ENCODE data around the gene SPATA2. TPM values are rescaled to one million over a fixed set of nuclear protein-coding genes. Genes with fewer than 3 reads are reported as not detected.

Gene SPATA2
- total and polyA plus RNA-seq, 2 of the 13 experiments (the other 11 are each of a cell fraction or from before 2014, with no cell fraction given), result 3.2 to 8.7 TPM

DNA sequence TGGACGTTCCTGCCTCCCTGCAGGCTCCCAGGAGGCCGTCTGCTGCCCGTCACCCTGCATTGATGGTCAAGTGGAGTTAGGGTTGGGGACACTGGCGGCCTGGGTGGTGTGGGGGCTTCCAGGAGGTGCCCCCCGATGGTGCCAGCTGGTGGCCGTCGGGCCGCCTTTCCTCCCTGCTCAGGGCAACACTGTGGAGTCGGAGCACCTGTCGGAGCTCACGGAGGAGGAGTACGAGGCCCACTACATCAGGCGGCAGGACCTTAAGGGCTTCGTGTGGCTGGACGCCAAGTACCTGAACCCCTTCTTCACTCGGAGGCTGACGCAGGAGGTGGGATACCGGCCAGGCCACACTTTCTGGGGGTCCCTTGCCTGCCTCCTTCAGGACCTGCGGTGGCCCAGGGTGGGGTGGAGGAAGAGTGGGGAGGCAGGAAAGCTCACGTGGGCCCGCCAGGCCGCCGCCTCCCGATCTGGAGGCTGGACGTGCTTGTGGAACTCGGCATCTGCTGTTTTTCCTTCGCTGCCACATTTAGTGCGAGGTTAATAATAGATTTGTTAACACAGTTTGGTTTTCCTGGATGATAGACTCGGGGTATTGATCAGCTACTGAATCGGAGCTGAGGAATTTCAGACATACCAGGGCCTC is 28.6 kb downstream of the SPATA2 start:
- Histone ChIP-seq H3K27ac (ENCODE audit: extremely low read length, insufficient read depth, low read length) (no peak overlapping the region), H3K9me3 (ENCODE audit: low read length) (no peaks in the 10 kb centered on the region), H3K9ac (ENCODE audit: insufficient read depth, low read depth, low read length) (no peak overlapping the region), H4K20me1 (ENCODE audit: insufficient read depth, low read length) (no peaks in the 10 kb centered on the region), H3K79me2 (ENCODE audit: insufficient read depth, low read length) (no peaks in the 10 kb centered on the region), H2AFZ (ENCODE audit: low read length) (no peak overlapping the region), H3K36me3 (replicated peaks in 1 of 2; ENCODE audit: control insufficient read depth in 1 of 2, insufficient read depth in 2 of 2, low read length in 2 of 2) (peaks cover 13 to 28% of the 10 kb centered on the region in 2 experiments), H3K27me3 (ENCODE audit: control insufficient read depth in 1 of 2, insufficient read depth in 2 of 2, low read length in 2 of 2) (no peaks in the 10 kb centered on the region), H3K4me2 (ENCODE audit: low read depth, low read length) (no peak overlapping the region), H3K4me3 (replicated peaks in 1 of 3; ENCODE audit: insufficient read depth in 1 of 3, low read depth in 2 of 3, low read length in 3 of 3) (no peak overlapping the region), H3K4me1 (ENCODE audit: insufficient read depth, low read length) (peaks cover 14% of the 10 kb centered on the region)
- CTCF ChIA-PET (ENCODE audit: low intra/inter-chr PET ratio, low total read pairs), result interaction anchor here (4.3 kb wide), 1 partner anchor 277 kb away, joined by 74 read pairs; no protein-coding TSS in a partner anchor
- ATAC-seq (no peak), FAIRE-seq (no peak), DNase-seq (ENCODE audit: low spot score) (no peak)
- BruUV-seq (replicated peaks), result no TSS peak
- WGBS (ENCODE audit: low lambda C conversion rate), result 88% methylated on average over 25 of the region's 30 CpGs
- POLR2A ChIA-PET, result interaction anchor here (0.8 kb wide), 2 partner anchors 9 to 27 kb away, joined by 3 read pairs; no protein-coding TSS in a partner anchor
- intact Hi-C loops (cut with micrococcal nuclease; ENCODE audit: unreplicated experiment) (no loop called here), in situ Hi-C loops (cut with HindIII; ENCODE audit: extremely low pct_ligation_motif_present, low pct_unique_long_range_greater_than_20kb) (loop anchor here (5.0 to 25.0 kb wide), 2 partner anchors 279 to 549 kb away; no protein-coding TSS in a partner anchor)
- no peak for TF ChIP-seq ZNF138 (CRISPR knock-in tag; IDR thresholded peaks at IDR 0.05; ENCODE audit: low read depth)
- peak; percentile 57 for TF ChIP-seq AGO2 (optimal IDR thresholded peaks at IDR 0.05; ENCODE audit: low read depth, low read length)

DNA sequence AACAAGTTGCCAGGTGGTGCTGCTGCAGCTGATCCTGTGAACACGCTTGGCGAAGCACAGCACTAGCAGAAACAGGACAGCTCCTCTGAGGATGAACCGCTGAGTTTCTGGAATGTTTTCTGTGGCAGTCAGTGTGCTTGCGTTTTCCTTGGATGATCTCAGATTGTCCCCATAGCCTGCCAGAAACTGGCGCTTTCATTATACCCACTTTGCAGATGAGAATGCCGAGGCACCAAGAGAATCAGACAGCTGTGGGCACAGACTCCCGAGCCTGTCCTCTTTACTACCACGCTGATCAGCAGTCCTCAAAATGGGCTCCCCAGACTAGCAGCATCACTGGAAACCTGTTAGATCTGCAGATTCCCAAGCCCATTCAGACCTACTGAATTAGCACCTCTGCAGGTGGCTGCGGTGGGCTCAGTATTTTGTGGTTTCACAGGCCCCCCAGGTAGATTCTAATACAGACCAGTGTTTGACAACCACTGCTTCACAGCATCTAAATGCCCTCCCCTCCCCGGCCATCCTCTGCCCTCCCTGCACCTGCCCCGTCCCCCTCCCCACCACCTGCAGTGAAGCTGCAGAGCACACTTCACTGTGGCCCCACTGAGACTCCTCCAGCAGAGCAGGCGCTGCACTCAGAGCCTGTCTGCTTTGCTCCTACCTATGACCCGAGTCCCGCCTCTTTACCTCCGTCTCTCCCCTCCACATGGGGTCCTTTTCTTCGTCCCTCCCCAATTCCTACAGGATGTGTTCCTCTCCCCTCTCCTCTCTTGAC is 29.6 kb downstream of the SPATA2 start:
- no peak for ATAC-seq
- WGBS (ENCODE audit: low lambda C conversion rate), result 96% methylated on average over 16 of the region's 16 CpGs
- no peaks in the 10 kb centered on the region for H3K9me3 ChIP-seq (ENCODE audit: low read length)
- ChIA-PET POLR2A (interaction anchor here (0.8 kb wide), 1 partner anchor 9 kb away, joined by 3 read pairs; no protein-coding TSS in a partner anchor), CTCF (ENCODE audit: low intra/inter-chr PET ratio, low total read pairs) (interaction anchor here (1.2 kb wide), 1 partner anchor 275 kb away, joined by 4 read pairs; no protein-coding TSS in a partner anchor)
- intact Hi-C loops (cut with micrococcal nuclease; ENCODE audit: unreplicated experiment), result no loop called here
- BruUV-seq (replicated peaks), result no TSS peak
- no peak overlapping the region for H3K27ac ChIP-seq (ENCODE audit: extremely low read length, insufficient read depth, low read length)
- in situ Hi-C loops (cut with HindIII; ENCODE audit: extremely low pct_ligation_motif_present, low pct_unique_long_range_greater_than_20kb), result loop anchor here (5.0 to 25.0 kb wide), 2 partner anchors 278 to 548 kb away; no protein-coding TSS in a partner anchor
- H3K27me3 ChIP-seq (ENCODE audit: control insufficient read depth in 1 of 2, insufficient read depth in 2 of 2, low read length in 2 of 2), result no peaks in the 10 kb centered on the region
- H3K4me2 ChIP-seq (ENCODE audit: low read depth, low read length), result no peak overlapping the region
- peaks cover 16 to 34% of the 10 kb centered on the region in 2 experiments for H3K36me3 ChIP-seq (replicated peaks in 1 of 2; ENCODE audit: control insufficient read depth in 1 of 2, insufficient read depth in 2 of 2, low read length in 2 of 2)
- no peak overlapping the region for H2AFZ ChIP-seq (ENCODE audit: low read length)
- peaks cover 14% of the 10 kb centered on the region for H3K4me1 ChIP-seq (ENCODE audit: insufficient read depth, low read length)
- TF ChIP-seq ZNF30 (CRISPR knock-in tag; IDR thresholded peaks at IDR 0.05) (no peak), ZNF543 (CRISPR knock-in tag; IDR thresholded peaks at IDR 0.05) (no peak), BRCA1 (CRISPR knock-in tag; IDR thresholded peaks at IDR 0.05) (no peak), RFX3 (CRISPR knock-in tag; IDR thresholded peaks at IDR 0.05) (no peak), NFYC (CRISPR knock-in tag; IDR thresholded peaks at IDR 0.05) (no peak), ZNF605 (CRISPR knock-in tag; IDR thresholded peaks at IDR 0.05) (no peak), ZMYM3 (CRISPR knock-in tag; IDR thresholded peaks at IDR 0.05) (peak; percentile 30; the same call in 1 of the 2 replicates), ASH2L (IDR thresholded peaks at IDR 0.05; ENCODE audit: insufficient read length, low read depth, low read length) (no peak), ZNF629 (CRISPR knock-in tag; conservative IDR thresholded peaks at IDR 0.05) (peak; percentile 90)
- no peaks in the 10 kb centered on the region for H4K20me1 ChIP-seq (ENCODE audit: insufficient read depth, low read length)
- no peak for DNase-seq (ENCODE audit: low spot score)
- H3K4me3 ChIP-seq (replicated peaks in 1 of 3; ENCODE audit: insufficient read depth in 1 of 3, low read depth in 2 of 3, low read length in 3 of 3), result no peak overlapping the region
- H3K9ac ChIP-seq (ENCODE audit: insufficient read depth, low read depth, low read length), result no peak overlapping the region
- no peaks in the 10 kb centered on the region for H3K79me2 ChIP-seq (ENCODE audit: insufficient read depth, low read length)
- no peak for FAIRE-seq

All from HepG2 (cell line).